Embryonic facial prominence (tissue), 1 donor: Measurements from ENCODE around the gene CYS1.
"Not testable (repeated sequence)": the region's sequence is repeated elsewhere in the genome, so short reads cannot be mapped to it uniquely, and the experiment has no call there.

Experiments used
- DNase-seq: peaks from one replicate; pipeline ENCODE4 v3.0.0-alpha.2; 2016; ENCODE audit errors: extremely low spot score

CYS1 gene

GRCh38 chr2:10013651-10014417, 66.4 kb downstream of the CYS1 start:
- not testable (repeated sequence) for DNase-seq

GRCh38 chr2:10012963-10013461, 67.2 kb downstream of the CYS1 start:
- no peak for DNase-seq

GRCh38 chr2:10012366-10012962, 67.7 kb downstream of the CYS1 start:
- DNase-seq, result not testable (repeated sequence)

DNA sequence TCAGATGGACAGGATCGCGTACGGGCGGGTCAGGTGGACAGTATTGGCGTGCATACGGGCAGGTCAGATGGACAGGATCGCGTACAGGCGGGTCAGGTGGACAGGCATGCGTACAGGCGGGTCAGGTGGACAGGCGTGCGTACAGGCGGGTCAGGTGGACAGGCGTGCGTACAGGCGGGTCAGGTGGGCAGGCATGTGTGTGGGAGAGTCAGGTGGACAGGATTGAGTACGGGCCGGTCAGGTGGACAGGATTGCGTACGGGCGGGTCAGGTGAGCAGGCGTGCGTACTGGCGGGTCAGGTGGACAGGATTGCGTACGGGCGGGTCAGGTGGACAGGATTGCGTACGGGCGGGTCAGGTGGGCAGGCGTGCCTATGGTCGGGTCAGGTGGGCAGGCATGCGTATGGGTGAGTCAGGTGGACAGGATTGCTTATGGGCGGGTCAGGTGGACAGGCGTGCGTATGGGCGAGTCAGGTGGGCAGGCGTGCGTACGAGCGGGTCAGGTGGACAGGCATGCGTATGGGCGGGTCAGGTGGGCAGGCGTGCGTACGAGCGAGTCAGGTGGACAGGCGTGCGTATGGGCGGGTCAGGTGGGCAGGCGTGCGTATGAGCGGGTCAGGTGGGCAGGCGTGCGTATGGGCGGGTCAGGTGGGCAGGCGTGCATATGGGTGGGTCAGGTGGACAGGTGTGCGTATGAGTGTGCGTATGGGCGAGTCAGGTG, 68.4 kb downstream of the CYS1 start:
- DNase-seq, result not testable (repeated sequence)

- not testable (repeated sequence) for DNase-seq
Measured at GRCh38 chr2:10010861-10011605, 69.2 kb downstream of the CYS1 start.

- DNase-seq, result no peak
Measured at GRCh38 chr2:10009811-10010781, 70.1 kb downstream of the CYS1 start.

DNA sequence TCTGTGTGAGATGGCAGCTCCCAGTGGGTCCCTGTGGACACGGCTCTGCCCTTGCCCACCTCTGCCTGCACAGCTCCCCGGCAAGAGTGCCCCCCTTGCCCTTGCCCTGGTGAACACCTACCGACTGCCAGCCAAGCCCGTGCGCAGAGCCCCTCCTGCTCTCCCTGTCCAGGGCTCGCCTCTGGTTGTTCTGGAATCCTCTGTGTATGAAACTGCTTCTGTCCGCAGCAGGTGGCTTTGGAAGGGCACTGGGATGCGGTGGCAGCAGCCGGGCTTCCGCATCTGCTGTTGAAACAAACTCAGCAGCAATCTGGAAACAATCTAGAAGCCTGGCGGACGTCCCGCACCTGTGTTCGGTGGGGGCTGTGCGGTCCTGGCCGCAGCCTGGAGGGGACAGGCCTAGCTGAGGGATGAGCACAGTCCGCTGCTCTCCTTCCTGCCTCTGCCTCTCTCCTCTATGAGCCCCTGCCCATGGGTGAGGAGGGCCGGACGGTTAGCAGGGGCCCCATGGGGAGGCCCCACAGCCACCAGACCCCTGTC, 70.9 kb downstream of the CYS1 start:
- DNase-seq, result no peak

DNA sequence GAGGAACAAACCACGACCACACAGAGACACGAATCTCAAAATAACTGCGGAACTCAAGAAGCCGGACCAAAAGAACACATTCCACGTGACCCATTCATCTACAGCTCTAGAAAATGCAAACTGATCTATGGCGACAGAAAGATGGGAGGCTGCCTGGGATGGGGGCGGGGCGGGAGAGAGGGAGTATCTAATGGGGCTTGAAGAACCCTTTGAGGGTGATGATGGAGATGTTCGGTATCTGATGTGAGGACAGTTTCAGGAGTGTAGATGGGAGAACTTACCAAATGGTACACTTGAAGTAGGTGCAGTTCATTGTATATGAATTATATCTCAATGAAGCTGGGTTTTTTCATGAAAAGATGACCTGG, 71.4 kb downstream of the CYS1 start:
- DNase-seq, result no peak

DNA sequence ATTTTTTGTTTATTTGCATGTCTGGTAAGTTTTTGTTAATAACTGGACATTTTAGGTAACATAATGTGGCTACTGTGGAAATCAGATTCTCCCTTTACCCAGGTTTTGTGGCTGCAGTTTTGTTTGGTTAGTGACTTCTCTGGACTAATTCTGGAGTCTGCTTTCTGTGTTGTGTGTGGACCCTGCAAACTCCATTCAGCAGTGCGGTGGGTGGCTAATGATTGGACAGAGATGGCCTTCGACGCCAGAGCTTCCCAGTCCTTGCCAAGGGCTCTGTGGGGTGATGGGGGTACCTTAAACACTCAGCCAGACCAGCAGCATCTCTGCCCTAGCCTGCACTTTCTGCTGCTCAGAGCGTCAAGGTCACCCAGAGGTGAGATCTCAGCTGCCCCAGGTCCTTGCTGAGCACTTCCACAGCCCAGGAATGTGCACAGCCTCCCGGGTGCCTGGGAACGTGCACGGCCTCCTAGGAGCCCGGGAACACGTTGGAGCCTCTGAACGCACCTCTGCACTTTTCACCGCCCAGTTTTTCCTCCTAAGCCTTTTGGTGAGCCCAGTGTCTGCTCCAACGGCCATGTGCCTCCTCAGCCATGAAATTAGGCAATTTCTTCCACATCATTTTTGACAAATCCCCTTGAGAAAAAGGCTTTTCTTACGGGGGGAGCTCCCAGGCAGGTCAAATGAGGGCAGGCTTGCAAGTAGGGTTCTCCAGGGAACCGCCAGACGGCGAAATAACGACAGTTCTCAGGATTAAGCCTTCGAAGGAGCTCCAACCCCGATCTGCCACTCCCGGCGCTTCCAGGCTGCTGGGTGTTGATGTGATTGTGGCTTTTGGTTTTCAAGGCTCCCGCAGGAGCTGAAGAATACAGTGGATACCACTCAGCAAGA, 72.0 kb downstream of the CYS1 start:
- DNase-seq, result no peak

GRCh38 chr2:10007435-10007834, 72.8 kb downstream of the CYS1 start:
- DNase-seq, result no peak
